ENCODE results near the gene MYO10.

DNA sequence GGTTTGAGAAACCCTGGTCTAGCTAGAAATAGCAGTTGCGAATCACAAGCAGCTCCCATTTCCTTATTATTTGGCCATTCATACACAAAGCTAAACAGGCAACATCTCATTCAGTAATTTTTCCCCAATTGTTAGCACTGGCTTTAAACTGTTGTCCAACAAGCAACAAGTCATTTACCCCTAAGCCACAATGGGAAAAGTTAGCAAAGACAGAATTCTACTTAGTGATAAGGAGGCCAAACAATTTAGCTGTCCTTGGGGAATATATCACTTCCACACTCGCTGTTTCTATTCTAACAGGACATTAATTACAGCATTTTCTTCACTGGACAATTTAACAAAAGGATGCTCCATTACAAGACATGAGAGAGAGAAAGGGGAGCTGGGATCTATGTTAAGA is 2.8 kb downstream of the MYO10 start:
- TF ChIP-seq POLR2AphosphoS5 (IDR thresholded peaks at IDR 0.05) (no peak), POLR2A (IDR thresholded peaks at IDR 0.05) (no peak)
- TF ChIP-seq, protein P1, sequence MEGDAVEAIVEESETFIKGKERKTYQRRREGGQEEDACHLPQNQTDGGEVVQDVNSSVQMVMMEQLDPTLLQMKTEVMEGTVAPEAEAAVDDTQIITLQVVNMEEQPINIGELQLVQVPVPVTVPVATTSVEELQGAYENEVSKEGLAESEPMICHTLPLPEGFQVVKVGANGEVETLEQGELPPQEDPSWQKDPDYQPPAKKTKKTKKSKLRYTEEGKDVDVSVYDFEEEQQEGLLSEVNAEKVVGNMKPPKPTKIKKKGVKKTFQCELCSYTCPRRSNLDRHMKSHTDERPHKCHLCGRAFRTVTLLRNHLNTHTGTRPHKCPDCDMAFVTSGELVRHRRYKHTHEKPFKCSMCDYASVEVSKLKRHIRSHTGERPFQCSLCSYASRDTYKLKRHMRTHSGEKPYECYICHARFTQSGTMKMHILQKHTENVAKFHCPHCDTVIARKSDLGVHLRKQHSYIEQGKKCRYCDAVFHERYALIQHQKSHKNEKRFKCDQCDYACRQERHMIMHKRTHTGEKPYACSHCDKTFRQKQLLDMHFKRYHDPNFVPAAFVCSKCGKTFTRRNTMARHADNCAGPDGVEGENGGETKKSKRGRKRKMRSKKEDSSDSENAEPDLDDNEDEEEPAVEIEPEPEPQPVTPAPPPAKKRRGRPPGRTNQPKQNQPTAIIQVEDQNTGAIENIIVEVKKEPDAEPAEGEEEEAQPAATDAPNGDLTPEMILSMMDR (IDR thresholded peaks at IDR 0.05) = no peak

All from breast epithelium (tissue), 3 donors.